ENCODE results near the gene ASB16. TPM values are rescaled to one million over a fixed set of nuclear protein-coding genes. Genes with fewer than 3 reads are reported as not detected.

The ASB16 gene
- total RNA-seq, 1 experiment from 2014 or later = 0.37 TPM

DNA sequence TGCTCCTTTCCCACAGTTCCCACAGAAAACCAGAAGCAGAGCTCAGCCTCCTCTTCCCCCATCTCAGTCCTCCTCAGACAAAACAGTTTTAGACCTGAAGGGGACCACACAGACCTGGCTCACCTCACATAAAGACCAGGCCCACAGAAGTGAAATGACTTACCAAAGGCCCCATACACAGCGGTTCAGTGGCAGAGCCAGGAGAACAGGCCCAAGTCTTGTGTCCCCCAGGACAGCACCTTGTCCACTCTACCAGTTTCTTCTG lies 43.7 kb downstream of the ASB16 start:
- BruUV-seq (replicated peaks) = no TSS peak
- Histone ChIP-seq H3K36me3 (ENCODE audit: control insufficient read depth in 1 of 2, insufficient read depth in 2 of 2, low read length in 2 of 2) (peaks cover 23 to 51% of the 10 kb centered on the region in 2 experiments; a peak in 3 of 4 replicates), H3K79me2 (ENCODE audit: insufficient read depth, low read length) (peaks cover 41% of the 10 kb centered on the region), H3K9me3 (ENCODE audit: control insufficient read depth in 1 of 2, insufficient read depth in 1 of 2, low read depth in 1 of 2, low read length in 2 of 2) (no peaks in the 10 kb centered on the region), H4K20me1 (ENCODE audit: insufficient read depth) (no peaks in the 10 kb centered on the region), H3K4me3 (replicated peaks in 1 of 2; ENCODE audit: low read depth in 1 of 2, low read length in 2 of 2) (no peak overlapping the region), H3K4me1 (ENCODE audit: control insufficient read depth in 1 of 2, insufficient read depth in 2 of 2, low read length in 2 of 2) (peaks cover 15 to 35% of the 10 kb centered on the region in 2 experiments), H3K9me2 (ENCODE audit: insufficient read depth) (no peaks in the 10 kb centered on the region), H3K9ac (ENCODE audit: low read length) (no peak overlapping the region), H3K27me3 (ENCODE audit: insufficient read depth, low read length) (no peaks in the 10 kb centered on the region), H3K4me2 (ENCODE audit: low read length) (no peak overlapping the region), H2AFZ (ENCODE audit: low read depth, low read length, poor library complexity, severe bottlenecking) (no peak overlapping the region), H3K27ac (ENCODE audit: low read depth, low read length) (peak overlapping the region; percentile 8; the same call in 1 of the 2 replicates)
- ChIA-PET CTCF (no interaction called here), POLR2A (no interaction called here), RAD21 (ENCODE audit: low non-redundant PET in 1 of 2, low total read pairs in 2 of 2, uncharacterized antibody in 2 of 2, unreplicated experiment in 2 of 2) (no interaction called here)
- DNase-seq (ENCODE audit: low read depth, low spot score) (no peak), ATAC-seq (no peak)
- TF ChIP-seq JUND (IDR thresholded peaks at IDR 0.05) = no peak
- TF ChIP-seq CEBPB (IDR thresholded peaks at IDR 0.05; ENCODE audit: low read depth) = no peak
- no peak for TF ChIP-seq FOSL1 (IDR thresholded peaks at IDR 0.05; ENCODE audit: low read depth)
- TF ChIP-seq ZFX (IDR thresholded peaks at IDR 0.05) = no peak
- TF ChIP-seq ELF1 (IDR thresholded peaks at IDR 0.05; ENCODE audit: borderline replicate concordance, low read depth) = no peak
- TF ChIP-seq MAX (IDR thresholded peaks at IDR 0.05) = no peak
- no peak for TF ChIP-seq POLR2AphosphoS5 (IDR thresholded peaks at IDR 0.05; ENCODE audit: low read depth, low read length)
- TF ChIP-seq RAD21 (IDR thresholded peaks at IDR 0.05; ENCODE audit: low read depth) = no peak
- no peak for TF ChIP-seq SIN3A (IDR thresholded peaks at IDR 0.05; ENCODE audit: low read depth)
- TF ChIP-seq TCF7L2 (IDR thresholded peaks at IDR 0.05; ENCODE audit: borderline replicate concordance, extremely low read depth, insufficient read depth, insufficient read length) = no peak
- no peak for TF ChIP-seq EZH2phosphoT487 (IDR thresholded peaks at IDR 0.05; ENCODE audit: borderline replicate concordance)
- TF ChIP-seq, protein P1, sequence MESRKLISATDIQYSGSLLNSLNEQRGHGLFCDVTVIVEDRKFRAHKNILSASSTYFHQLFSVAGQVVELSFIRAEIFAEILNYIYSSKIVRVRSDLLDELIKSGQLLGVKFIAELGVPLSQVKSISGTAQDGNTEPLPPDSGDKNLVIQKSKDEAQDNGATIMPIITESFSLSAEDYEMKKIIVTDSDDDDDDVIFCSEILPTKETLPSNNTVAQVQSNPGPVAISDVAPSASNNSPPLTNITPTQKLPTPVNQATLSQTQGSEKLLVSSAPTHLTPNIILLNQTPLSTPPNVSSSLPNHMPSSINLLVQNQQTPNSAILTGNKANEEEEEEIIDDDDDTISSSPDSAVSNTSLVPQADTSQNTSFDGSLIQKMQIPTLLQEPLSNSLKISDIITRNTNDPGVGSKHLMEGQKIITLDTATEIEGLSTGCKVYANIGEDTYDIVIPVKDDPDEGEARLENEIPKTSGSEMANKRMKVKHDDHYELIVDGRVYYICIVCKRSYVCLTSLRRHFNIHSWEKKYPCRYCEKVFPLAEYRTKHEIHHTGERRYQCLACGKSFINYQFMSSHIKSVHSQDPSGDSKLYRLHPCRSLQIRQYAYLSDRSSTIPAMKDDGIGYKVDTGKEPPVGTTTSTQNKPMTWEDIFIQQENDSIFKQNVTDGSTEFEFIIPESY (IDR thresholded peaks at IDR 0.05; ENCODE audit: extremely low read depth, insufficient replicate concordance, low read length) = no peak
- TF ChIP-seq SP1 (IDR thresholded peaks at IDR 0.05; ENCODE audit: low read depth) = no peak
- intact Hi-C loops (cut with micrococcal nuclease) = loop anchor here (10.0 kb wide), 1 partner anchor 311 kb away; no protein-coding TSS in a partner anchor

All from HCT116 (cell line).